RWPE2 (cell line): Measurements from ENCODE around the gene DNAL1.
"Not testable (repeated sequence)": the region's sequence is repeated elsewhere in the genome, so short reads cannot be mapped to it uniquely, and the experiment has no call there.

Experiments
- ATAC-seq: fragments of 200-7000 bp; cut with Tn5 transposase; 3 replicates; pipeline ENCODE4 v1.9.1; 2021; ENCODE audit warnings: low read depth
- DNase-seq: peaks from one replicate; pipeline ENCODE4 v3.0.0-alpha.2; 2020; ENCODE audit warnings: low spot score
- H3K27ac ChIP-seq: fragments of 450-650 bp; 2 replicates; pipeline ENCODE4 v1.5.1; 2017; ENCODE audit warnings: mild to moderate bottlenecking; ENCODE audit not compliant: poor library complexity, severe bottlenecking
- H3K27me3 ChIP-seq: fragments of 250-450 bp; sonication (Bioruptor Pico); 2 replicates; pipeline ENCODE4 v1.5.1; 2021; ENCODE audit warnings: mild to moderate bottlenecking, moderate library complexity; ENCODE audit not compliant: insufficient read depth, poor library complexity, severe bottlenecking
- H3K36me3 ChIP-seq: fragments of 250-450 bp; sonication (Bioruptor Pico); 2 replicates; pipeline ENCODE4 v1.5.1; 2020; ENCODE audit warnings: low read depth, mild to moderate bottlenecking, moderate library complexity
- H3K4me1 ChIP-seq: fragments of 250-450 bp; sonication (Bioruptor Pico); 2 replicates; pipeline ENCODE4 v1.5.1; 2021; ENCODE audit warnings: mild to moderate bottlenecking, moderate library complexity; ENCODE audit not compliant: insufficient read depth, poor library complexity, severe bottlenecking
- H3K4me3 ChIP-seq: fragments of 250-450 bp; sonication (Bioruptor Pico); 2 replicates; pipeline ENCODE4 v1.5.1; 2021; ENCODE audit warnings: mild to moderate bottlenecking, moderate library complexity; ENCODE audit not compliant: severe bottlenecking
- H3K9me3 ChIP-seq: fragments of 250-450 bp; sonication (Bioruptor Pico); 2 replicates; pipeline ENCODE4 v1.5.1; 2021; ENCODE audit warnings: mild to moderate bottlenecking, moderate library complexity; ENCODE audit not compliant: severe bottlenecking
- TF ChIP-seq, protein P1 (sequence below): fragments of 450-650 bp; IDR thresholded peaks from one replicate; pipeline ENCODE4 v1.5.1; 2017; ENCODE audit warnings: mild to moderate bottlenecking, moderate library complexity; ENCODE audit not compliant: poor library complexity, severe bottlenecking

The DNAL1 gene

DNA sequence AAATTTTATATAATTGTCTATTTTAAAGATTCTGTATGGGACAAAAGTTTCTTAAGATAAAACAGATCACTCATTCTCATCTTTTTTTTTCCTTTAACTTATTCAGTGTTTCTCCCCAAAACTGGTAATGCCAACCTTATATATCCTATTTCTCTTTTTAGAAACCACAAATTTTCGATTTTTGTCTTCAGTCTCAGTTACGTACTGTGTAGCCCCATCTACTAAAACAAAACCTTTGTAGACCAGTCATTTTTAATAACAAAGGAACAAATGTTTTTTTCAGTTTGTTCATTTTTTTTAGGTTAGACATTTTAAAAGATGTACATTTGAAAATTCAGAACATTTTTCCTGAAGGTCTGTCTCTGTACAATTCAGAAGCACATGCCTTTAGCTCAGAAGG lies 51.2 kb downstream of the DNAL1 start:
- ATAC-seq (no peak), DNase-seq (no peak)
- Histone ChIP-seq H3K4me3 (no peak overlapping the region), H3K4me1 (peaks cover 14% of the 10 kb centered on the region), H3K27ac (peak overlapping the region; percentile 42), H3K9me3 (no peaks in the 10 kb centered on the region), H3K27me3 (no peaks in the 10 kb centered on the region), H3K36me3 (peaks cover 12% of the 10 kb centered on the region; the same call in 1 of the 2 replicates)
- TF ChIP-seq, protein P1, sequence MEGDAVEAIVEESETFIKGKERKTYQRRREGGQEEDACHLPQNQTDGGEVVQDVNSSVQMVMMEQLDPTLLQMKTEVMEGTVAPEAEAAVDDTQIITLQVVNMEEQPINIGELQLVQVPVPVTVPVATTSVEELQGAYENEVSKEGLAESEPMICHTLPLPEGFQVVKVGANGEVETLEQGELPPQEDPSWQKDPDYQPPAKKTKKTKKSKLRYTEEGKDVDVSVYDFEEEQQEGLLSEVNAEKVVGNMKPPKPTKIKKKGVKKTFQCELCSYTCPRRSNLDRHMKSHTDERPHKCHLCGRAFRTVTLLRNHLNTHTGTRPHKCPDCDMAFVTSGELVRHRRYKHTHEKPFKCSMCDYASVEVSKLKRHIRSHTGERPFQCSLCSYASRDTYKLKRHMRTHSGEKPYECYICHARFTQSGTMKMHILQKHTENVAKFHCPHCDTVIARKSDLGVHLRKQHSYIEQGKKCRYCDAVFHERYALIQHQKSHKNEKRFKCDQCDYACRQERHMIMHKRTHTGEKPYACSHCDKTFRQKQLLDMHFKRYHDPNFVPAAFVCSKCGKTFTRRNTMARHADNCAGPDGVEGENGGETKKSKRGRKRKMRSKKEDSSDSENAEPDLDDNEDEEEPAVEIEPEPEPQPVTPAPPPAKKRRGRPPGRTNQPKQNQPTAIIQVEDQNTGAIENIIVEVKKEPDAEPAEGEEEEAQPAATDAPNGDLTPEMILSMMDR, result no peak

DNA sequence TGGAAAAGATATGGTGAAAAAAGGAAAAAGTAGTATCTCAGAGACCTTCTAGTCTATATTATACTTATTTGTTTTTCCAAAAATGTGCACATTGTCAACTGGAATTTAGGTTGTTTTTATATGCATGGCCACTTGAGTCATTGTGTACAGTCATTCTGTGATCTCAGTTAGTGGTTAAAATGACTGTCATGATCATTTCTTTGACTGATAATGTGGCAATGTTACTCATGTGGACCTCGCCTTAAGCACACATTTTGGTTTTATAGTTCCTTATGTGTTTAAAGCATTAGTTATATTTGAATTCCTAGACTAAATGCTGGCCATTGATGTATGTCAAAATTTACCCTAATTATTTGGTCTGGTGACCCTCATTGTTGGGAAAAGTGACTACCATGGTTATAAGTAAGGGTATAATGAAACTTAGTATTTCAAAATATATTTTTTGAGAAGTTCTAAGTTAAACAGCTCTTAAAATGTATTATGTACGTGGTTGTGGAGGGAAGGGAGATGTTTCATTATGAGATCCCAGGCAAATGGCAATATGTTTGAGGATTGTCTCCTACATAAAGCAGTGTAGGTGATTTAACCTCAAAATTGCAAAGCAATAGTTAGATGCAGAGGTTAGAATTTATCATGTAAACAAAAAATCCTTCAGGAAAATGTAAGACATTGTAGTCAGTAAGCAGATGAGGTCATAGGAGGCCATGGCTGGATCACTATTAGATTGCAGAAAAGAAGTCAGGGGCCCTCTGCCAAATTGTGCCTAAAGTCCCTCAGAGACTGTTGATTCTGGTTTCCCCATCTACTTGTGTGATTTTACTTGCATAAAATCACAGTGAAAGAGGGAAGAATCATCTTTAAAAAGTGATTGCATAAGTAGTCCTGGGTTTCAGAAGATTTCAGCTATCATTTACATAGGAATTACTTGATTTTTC lies 51.9 kb downstream of the DNAL1 start:
- no peaks in the 10 kb centered on the region for H3K9me3 ChIP-seq
- DNase-seq, result no peak
- ATAC-seq, result peak; percentile 75
- peak overlapping the region; percentile 42 for H3K27ac ChIP-seq
- H3K36me3 ChIP-seq, result peaks cover 12% of the 10 kb centered on the region; the same call in 1 of the 2 replicates
- no peak overlapping the region for H3K4me3 ChIP-seq
- H3K27me3 ChIP-seq, result no peaks in the 10 kb centered on the region
- H3K4me1 ChIP-seq, result peaks cover 14% of the 10 kb centered on the region
- TF ChIP-seq, protein P1, result no peak

DNA sequence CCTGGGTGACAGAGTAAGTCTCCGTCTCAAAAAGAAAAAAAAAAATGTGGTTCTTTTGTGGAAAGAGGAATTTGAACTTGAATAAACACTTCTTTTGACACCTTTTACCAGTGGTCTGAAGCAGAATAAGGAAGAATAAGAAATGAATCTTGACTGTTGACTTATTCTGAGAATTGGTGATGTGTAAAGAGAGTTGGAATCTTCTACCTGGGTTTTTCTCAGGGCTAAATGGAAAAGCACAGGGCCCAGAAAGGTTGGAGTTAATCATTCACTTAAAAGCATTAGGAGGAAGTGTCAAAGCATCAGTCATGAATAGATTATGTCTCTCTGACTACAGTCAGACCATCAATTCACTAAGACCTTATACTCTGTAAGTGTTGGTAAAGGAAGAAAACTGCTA lies 55.5 kb downstream of the DNAL1 start:
- Histone ChIP-seq H3K4me1 (peaks cover 14% of the 10 kb centered on the region), H3K36me3 (peaks cover 16% of the 10 kb centered on the region; the same call in 1 of the 2 replicates), H3K9me3 (no peaks in the 10 kb centered on the region), H3K27me3 (no peaks in the 10 kb centered on the region), H3K4me3 (no peak overlapping the region), H3K27ac (no peak overlapping the region)
- ATAC-seq, result no peak
- TF ChIP-seq, protein P1, result no peak
- DNase-seq, result no peak

DNA sequence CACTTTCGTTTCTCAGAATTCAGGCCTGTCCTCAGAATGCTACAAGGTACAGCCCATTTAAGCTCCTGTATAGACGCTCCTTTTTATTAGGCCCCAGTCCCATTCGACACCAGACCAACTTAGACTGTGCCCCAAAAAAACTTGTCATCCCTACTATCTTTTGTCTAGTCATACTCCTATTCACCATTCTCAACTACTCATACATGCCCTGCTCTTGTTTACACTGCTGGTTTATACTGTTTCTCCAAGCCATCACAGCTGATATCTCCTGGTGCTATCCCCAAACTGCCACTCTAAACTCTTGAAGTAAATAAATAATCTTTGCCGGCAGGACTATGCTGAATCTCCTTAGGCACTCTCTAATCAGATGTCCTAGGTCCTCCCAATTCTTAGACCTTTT lies 63.3 kb downstream of the DNAL1 start:
- not testable (repeated sequence) for H3K27me3 ChIP-seq, H3K4me3 ChIP-seq, H3K9me3 ChIP-seq, DNase-seq, H3K4me1 ChIP-seq, ATAC-seq, H3K27ac ChIP-seq, H3K36me3 ChIP-seq

DNA sequence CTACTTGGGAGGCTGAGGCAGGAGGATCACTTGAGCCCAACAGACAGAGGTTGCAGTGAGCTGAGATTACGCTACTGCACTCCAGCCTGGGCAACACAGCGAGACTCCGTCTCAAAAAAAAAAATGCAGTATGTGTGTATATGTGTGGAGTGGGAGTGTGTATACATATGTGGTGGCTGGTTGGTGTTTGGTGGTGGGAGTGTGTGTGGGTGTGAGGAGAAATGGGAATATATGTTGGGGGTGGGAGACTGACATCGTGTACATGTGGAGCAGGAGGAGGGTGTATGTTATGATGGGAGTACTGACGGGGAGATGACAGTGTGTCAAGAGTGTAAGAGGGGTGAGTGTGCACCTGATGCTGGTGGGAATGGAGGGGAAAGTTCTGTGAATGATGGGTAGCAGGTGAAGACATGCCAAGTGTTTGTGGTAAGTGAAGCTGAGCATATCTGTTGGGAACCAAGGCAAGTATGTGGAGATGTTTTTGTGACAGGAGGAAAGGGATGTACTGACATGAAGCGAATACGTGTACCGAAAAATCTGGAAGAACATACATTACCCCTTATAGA lies 65.2 kb downstream of the DNAL1 start:
- no peaks in the 10 kb centered on the region for H3K27me3 ChIP-seq
- peaks cover 12% of the 10 kb centered on the region for H3K4me1 ChIP-seq
- ATAC-seq (no peak), DNase-seq (no peak)
- no peaks in the 10 kb centered on the region for H3K9me3 ChIP-seq
- no peak overlapping the region for H3K4me3 ChIP-seq
- no peak overlapping the region for H3K27ac ChIP-seq
- peaks cover 6% of the 10 kb centered on the region for H3K36me3 ChIP-seq
- TF ChIP-seq, protein P1, result no peak
